CD4-positive, alpha-beta T cell treated with Interleukin-21 for 1 hour (primary cell): Measurements from ENCODE around the gene PAN3.
"Not testable (repeated sequence)": the region's sequence is repeated elsewhere in the genome, so short reads cannot be mapped to it uniquely, and the experiment has no call there.

ENCODE experiments used
- DNase-seq: peaks from one replicate; pipeline ENCODE4 v3.0.0-alpha.2; 2020

The PAN3 gene, protein sequence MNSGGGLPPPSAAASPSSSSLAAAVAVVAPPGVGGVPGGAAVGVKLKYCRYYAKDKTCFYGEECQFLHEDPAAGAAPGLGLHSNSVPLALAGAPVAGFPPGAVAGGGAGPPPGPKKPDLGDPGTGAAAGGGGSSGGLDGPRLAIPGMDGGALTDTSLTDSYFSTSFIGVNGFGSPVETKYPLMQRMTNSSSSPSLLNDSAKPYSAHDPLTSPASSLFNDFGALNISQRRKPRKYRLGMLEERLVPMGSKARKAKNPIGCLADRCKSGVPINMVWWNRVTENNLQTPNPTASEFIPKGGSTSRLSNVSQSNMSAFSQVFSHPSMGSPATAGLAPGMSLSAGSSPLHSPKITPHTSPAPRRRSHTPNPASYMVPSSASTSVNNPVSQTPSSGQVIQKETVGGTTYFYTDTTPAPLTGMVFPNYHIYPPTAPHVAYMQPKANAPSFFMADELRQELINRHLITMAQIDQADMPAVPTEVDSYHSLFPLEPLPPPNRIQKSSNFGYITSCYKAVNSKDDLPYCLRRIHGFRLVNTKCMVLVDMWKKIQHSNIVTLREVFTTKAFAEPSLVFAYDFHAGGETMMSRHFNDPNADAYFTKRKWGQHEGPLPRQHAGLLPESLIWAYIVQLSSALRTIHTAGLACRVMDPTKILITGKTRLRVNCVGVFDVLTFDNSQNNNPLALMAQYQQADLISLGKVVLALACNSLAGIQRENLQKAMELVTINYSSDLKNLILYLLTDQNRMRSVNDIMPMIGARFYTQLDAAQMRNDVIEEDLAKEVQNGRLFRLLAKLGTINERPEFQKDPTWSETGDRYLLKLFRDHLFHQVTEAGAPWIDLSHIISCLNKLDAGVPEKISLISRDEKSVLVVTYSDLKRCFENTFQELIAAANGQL

DNA sequence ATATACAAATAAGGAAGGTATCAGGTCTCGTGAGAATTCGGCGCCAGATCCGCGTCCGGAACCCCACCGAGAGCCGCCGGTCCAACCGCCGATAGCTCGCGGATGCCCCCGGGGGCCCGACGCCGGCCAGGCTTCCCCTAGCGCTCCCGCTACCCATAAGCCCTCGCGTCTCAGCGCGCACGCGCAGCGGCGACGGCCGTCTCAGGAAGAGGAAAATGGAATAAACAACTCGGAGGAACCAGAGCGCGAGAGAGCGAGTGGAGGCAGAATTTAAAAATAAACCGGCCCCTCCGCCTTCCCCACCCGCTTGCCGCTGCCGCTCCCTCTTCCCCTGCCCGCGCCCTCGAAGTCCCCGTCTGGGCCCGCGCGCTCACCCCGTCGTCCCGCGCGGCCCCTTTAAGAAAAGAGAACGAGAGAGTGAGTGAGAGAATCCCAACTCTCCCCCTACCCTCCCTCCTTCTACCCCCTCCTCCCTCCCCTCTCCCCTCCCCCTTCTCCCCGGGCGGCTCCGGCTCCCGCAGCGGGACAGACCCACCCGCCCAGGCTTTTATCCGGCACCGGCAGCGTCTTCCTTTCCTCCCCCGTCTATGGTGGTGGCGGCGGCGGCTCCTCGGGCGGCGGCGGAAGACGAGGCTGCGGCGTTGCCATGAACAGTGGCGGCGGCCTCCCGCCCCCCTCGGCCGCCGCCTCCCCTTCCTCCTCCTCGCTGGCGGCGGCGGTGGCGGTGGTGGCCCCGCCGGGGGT, at the start of gene PAN3:
Gene PAN3 (plus strand): TSS at position 534 of the 744 bp plus-strand sequence. CDS start 113 bp downstream, at position 647.
- DNase-seq, result peak; percentile 94

DNA sequence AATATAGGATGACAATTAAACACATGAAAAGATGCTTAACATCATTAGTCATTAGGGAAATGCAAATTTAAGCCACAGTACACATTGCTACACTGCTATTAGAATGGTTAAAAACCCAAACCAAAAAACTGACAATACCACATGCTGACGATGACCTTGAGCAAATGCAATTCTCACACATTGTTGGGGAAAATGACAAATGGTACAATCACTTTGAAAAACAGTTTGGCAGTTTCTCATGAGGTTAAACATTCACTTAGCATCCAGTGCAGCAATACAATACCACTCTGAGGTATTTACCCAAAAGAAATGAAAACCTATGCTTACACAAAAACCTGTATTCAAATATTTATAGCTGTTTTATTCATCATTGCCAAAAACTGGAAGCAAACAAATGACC, 49.3 kb upstream of the PAN3 start:
- no peak for DNase-seq

GRCh38 chr13:28092431-28092830, 45.9 kb upstream of the PAN3 start:
- no peak for DNase-seq

GRCh38 chr13:28093881-28094280, 44.5 kb upstream of the PAN3 start:
- no peak for DNase-seq

DNA sequence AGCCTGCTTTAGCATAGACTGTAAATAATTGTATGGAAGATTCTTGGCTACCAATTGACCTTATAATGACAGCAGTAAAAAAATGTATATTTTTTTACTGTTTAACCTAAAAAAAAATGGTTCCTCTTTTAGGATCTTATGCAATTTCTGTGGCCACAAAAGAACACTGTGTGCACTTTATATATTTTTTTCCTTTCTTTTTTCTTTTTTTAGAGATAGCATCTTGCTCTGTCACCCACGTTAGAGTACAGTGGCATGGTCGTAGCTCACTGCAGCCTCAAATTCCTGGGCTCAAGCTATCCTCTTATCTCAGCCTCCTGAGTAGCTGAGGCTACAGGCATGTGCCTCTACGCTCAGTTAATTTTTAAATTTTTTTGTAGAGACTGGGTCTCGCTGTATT, 44.0 kb upstream of the PAN3 start:
- no peak for DNase-seq

DNA sequence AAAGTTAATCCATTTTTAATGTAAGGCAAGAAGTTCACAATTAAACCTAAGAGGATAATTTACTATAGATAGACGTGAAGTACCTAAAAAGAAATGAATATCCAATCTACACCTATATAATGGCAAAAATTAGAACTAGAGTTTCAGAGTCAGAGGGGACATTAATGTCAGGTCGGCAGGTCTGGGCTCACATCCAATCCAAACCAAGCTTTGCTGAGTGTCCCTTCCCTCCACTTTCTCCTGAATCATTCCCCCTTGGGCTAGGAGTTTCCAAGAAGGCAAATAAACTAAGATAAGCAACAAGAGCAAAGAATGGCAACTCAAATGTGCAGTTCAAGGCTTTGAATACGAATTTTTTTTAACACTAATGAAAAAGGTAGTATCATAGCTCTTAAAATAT, 40.8 kb upstream of the PAN3 start:
- no peak for DNase-seq

DNA sequence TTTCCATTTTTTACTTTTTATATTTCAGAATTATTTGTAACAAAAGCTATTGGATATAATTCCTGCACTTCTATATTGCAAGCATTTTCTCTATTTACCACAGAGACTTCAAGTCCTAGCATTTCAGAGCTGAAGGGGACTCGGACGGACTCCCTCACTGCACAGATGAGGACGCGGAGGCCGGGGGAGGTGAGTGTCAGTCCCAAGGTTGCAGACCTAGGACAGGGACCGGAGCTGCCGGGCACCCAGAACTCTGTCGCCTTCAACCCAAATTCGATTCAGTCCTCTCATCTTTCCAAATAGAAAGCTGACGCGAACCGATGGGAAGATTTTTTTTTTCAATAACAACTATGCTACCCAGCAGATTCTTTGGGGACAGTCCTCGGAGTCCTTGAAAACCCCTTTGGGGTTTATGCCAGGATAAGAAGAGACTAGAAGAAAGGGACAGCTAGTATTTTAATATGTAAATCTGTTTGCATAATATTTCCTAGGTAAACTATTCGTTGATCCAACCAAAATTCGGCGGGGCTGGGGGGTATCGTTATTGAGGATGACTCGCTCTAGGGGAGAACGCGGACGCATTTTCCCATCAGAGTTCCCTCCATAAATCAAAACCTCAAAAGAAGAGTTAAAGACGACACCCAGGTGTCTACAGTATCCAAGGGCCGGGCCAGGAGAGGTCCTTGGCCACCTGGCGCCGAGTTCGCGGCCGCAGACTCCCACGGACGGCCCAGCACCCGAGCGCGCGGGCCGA, 38.8 kb upstream of the PAN3 start:
- DNase-seq, result no peak

GRCh38 chr13:28100150-28101121, 37.9 kb upstream of the PAN3 start, which contains the start of gene FLT3:
Gene FLT3 (minus strand): TSS chr13:28100576. CDS start chr13:28100510, 66 bp downstream.
- DNase-seq, result peak; percentile 34

GRCh38 chr13:28101886-28102285, 36.5 kb upstream of the PAN3 start:
- not testable (repeated sequence) for DNase-seq

- DNase-seq, result no peak
Observed at GRCh38 chr13:28106976-28107375, 31.4 kb upstream of the PAN3 start.

GRCh38 chr13:28110414-28110813, 27.9 kb upstream of the PAN3 start:
- no peak for DNase-seq

GRCh38 chr13:28116736-28117135, 21.6 kb upstream of the PAN3 start:
- no peak for DNase-seq

- no peak for DNase-seq
Observed at GRCh38 chr13:28117689-28118377, 20.5 kb upstream of the PAN3 start.

GRCh38 chr13:28120317-28120716, 18.0 kb upstream of the PAN3 start:
- no peak for DNase-seq

GRCh38 chr13:28121224-28121623, 17.1 kb upstream of the PAN3 start:
- DNase-seq, result no peak

GRCh38 chr13:28128030-28128429, 10.3 kb upstream of the PAN3 start:
- no peak for DNase-seq

- no peak for DNase-seq
Observed at GRCh38 chr13:28128926-28129325, 9.4 kb upstream of the PAN3 start.

DNA sequence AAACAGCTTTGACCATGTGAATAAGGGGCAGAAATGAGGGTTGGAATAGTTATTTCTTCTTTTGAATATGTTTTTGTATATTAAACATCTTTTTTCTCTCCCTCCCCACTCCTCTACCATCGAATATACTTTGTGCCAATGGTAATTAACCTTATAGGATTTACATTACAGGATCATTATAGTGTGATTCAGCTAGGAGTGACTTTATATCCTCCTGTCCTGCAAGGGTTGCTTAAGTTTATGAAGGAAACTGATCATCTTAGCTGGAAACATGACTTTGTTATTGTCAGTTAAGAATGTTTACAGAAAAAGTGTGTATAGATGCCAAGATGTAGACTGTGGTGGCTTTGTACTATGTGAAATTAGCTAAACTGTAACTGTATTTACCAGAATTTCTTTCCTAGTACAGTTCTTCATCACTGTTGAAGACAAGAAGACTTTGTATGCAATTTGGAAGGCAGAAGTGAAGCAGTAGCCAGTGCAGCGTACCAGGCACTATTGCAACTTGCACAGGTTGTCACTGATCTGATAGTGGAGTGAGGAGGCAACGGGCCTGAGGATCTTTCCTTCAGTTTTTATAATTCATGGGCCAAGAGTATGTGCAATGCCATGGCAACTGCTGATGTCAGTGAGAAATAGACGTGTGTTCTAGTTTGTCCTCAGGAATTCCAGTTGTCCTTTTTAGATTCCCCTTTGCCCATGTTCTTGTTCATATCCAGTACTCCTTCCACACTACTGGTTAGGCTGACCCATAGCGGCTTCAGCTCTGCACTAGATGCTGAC, 8.2 kb upstream of the PAN3 start:
- DNase-seq, result no peak

- no peak for DNase-seq
Observed at GRCh38 chr13:28131646-28132045, 6.7 kb upstream of the PAN3 start.

DNA sequence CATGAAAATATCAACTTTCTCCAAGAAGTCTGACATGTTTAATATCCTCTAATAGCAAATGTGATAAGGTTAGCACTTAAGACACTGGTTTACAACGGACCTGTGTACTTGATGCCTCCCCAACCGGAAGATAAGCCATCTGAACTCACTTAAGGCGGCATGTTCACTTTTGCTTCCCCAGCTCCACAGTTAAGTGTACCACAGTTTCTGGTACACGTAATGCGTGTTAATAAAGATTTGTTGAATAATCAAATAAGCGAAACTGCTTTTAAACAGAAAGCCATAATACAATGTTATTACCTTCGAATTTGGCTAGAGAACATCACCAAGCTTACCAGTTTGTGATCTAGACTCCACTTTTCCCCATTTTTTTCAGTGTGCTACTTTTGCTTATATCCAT, 1.4 kb upstream of the PAN3 start:
- peak; percentile 26 for DNase-seq
